ENCODE data around the gene ARHGEF35. TPM values are rescaled to one million over a fixed set of nuclear protein-coding genes. Genes with fewer than 3 reads are reported as not detected.
"Not testable (repeated sequence)": the region's sequence is repeated elsewhere in the genome, so short reads cannot be mapped to it uniquely, and the experiment has no call there.

Gene ARHGEF35
- polyA plus RNA-seq, 1 donor: 1.3 TPM

DNA sequence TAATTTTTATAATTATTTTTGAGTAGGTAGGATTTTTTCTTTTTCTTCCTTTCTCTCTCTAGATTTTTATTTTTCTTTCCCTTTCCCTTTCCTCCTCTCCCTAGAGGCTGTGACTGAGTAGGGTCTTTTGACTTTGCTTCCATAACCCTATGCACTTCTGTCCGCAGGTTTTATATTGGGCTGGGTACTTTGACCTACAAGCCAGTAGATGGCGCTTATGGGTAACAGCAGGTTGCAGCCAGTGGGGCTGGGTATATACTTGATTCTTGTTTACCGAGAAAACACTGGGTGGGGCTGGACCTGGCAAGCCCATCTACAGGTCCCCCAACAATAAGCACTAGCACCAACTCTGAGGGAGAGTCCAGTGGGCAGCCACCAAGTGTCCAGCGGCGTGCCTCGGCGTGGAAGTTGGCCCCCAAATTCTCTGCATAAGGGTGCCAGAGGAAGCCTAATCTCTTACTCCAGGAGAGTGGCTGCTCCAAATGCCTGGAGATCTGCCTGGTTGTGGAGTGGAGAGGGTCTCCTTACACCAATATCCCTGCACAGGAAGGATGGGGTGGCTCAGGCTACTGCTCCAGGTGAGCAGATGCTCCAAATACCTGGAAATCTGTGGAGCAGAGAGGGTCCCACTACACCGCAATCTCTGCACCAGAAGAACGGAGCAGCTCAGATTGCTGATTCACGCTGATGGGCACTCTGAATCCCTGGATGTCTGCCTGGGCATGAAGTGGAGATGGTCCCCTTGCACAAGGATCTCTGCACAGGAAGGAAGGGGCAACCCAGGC is 17.1 kb downstream of the ARHGEF35 start:
- not testable (repeated sequence) for DNase-seq

DNA sequence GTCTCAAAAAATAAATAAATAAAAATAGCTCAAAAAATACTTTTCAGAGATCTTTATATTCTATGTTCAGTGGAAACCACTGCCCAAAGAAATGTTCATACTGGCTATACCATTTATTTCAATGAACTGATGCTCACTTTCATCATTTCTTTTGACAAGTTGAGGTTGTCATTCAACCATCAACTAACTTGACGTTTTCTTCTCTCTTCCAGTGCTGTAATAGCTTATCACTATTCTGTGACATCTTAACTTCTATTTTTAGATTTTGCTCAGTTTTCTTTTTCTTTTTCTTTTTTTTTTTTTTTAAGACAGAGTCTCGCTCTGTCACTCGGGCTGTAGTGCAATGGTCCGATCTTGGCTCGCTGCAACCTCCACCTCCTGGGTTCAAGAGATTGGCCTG is 21.0 kb downstream of the ARHGEF35 start:
- DNase-seq: no peak

DNA sequence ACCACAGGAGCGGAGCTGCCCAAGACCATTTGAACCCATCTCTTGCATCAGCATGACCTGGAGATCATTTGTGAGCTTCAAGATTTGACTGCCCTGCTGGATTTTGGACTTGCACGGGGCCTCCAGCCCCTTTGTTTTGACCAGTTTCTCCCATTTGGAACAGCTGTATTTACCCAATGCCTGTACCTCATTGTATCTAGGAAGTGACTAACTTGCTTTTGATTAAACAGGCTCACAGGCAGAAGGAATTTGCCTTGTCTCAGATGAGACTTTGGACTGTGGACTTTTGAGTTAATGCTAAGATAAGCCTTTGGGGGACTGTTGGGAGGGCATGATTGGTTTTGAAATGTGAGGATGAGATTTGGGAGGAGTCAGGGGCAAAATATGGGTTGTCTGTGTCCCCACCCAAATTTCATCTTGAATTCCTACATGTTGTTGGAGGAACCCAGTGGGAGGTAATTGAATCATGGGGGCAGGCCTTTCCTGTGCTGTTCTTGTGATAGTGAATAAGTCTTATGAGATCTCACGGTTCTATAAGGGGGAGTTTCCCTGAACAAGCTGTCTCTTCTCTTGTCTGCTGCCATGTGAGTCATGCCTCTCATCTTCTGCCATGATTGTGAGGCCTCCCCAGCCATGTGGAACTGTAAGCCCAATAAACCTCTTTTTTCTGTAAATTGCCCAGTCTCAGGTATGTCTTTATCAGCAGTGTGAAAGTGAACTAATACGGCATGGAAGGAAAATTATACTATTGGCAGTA is 23.9 kb downstream of the ARHGEF35 start:
- not testable (repeated sequence) for DNase-seq

DNA sequence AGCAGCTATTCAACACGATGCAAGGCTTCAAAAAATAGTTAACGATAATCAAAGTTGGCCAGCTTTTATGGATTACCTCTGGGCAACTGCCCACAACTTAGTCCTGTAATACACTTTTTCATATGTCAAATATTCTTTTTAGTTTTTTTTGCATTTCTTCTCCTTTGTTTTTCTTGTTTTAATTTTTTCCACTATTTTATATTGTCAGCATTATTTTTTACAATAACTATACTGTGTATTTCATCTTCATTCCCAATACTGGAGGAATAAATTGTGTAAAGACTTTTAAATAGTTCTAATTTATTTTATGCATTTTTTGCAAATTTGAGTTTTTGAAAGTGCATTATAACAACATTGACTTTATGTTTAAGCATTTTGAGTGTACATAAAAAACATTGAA is 30.8 kb downstream of the ARHGEF35 start:
- no peak for DNase-seq

DNA sequence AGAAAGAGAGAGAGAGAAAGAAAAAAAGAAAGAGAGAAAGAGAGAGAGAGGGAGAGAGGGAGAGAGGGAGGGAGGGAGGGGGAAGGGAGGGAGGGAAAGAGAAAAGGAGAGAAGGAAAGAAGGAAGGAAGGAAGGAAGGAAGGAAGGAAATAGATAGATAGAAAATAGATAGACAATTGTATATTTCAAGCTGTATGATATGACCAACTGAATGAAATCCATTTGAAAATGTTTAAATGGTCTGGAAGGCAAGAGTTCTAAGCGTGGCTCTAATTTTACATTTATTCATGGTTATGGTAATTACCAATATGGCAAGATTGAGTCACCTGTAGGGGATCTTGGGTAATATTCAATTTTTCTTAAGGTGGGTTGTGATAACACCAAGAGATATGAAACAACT is 36.8 kb downstream of the ARHGEF35 start:
- no peak for DNase-seq

DNA sequence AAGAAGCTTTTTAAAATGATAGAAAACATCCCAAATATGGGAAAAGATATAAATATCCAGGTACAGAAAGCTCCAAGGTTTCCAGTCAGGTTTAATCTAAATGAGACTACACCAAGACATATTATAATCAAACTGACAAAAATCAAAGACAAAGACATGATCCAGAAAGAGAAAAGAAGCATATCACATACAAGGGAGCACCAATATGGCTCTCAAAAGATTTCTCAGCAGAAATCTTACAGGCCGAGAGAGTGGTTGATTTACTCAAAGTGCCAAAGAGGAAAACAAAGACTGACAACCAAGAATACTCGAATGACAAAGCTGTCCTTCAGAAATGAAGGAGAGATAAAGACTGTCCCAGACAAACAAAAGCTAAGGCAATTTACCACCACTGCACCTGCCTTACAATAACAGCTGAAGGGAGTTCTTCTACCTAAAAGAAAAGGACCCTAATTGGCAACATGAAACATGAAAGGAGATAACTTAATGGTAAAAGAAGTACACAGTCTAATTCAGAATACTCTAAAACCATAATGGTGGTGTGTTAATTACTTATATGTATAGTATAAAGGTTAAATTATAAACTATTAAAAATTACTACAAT is 47.3 kb downstream of the ARHGEF35 start:
- DNase-seq: no peak

DNA sequence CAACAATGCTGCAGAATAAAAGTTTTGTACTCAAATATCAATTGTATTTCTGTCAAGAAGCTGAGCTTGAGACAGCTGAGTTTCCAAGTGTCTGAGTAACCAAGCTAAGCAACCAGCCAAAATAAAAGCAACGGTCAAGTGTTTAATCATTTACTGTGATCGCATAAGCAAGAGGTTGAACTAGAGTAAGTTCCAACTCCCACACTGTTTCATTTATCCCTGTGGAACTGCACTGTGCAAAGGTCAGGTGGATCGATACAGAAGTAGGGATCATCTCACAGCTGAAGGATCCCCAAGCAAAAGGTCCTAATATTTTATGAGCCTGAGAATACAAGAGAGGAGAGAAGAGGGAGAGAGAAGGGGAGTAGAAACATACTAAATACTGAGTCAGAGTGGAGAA is 51.2 kb downstream of the ARHGEF35 start:
- no peak for DNase-seq

DNA sequence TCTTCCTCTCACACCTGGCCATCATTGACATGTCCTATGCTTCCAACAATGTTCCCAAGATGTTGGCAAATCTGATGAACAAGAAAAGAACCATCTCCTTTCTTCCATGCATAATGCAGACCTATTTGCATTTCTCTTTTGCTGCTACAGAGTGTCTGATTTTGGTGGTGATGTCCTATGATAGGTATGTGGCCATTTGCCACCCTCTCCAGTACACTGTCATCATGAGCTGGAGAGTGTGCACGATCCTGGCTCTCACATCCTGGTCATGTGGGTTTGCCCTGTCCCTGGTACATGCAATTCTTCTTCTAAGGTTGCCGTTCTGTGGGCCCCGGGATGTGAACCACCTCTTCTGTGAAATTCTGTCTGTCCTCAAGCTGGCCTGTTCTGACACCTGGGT is 53.4 kb downstream of the ARHGEF35 start:
- no peak for DNase-seq

DNA sequence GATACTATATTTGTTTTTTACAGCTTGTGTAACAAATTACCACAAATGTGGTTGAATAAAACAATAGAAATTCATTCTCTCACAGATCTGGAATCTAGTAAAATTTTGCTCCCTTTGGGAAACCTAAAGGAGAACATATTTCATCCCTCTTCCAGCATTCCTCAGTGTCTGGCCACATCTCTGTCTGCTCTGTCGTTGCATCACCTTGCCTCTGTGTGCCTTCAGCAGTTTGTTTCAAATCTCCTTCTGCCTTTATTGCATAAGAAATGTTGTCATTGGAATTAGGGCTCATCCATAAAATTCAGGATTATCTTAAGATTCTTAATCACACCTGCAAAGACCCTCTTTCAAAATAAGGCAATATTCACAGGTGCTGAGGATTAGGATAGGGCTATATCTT is 58.1 kb downstream of the ARHGEF35 start:
- DNase-seq: no peak

Other genes starting within 250 kb of the ARHGEF35 start
- not detected for gene OR2F1, start 241.0 kb downstream of the ARHGEF35 start, polyA plus RNA-seq (ENCODE audit: insufficient read length)
- not detected for gene OR6B1, start 195.5 kb downstream of the ARHGEF35 start, polyA plus RNA-seq (ENCODE audit: insufficient read length)
- gene OR2A5, start 146.9 kb downstream of the ARHGEF35 start, polyA plus RNA-seq (ENCODE audit: insufficient read length): not detected
- not detected for gene OR2A25, start 126.0 kb downstream of the ARHGEF35 start, polyA plus RNA-seq (ENCODE audit: insufficient read length)
- gene OR2A12, start 109.6 kb downstream of the ARHGEF35 start, polyA plus RNA-seq (ENCODE audit: insufficient read length): not detected
- gene OR2A2, start 86.2 kb downstream of the ARHGEF35 start, polyA plus RNA-seq (ENCODE audit: insufficient read length): not detected
- gene OR2A14, start 72.7 kb downstream of the ARHGEF35 start, polyA plus RNA-seq (ENCODE audit: insufficient read length): not detected
- gene CTAGE4, start 12.4 kb downstream of the ARHGEF35 start, polyA plus RNA-seq (ENCODE audit: insufficient read length): not detected
- 0.53 TPM for gene OR2A42, start 43.8 kb upstream of the ARHGEF35 start, polyA plus RNA-seq (ENCODE audit: insufficient read length)
- 1.1 TPM for gene OR2A7, start 69.0 kb upstream of the ARHGEF35 start, polyA plus RNA-seq (ENCODE audit: insufficient read length)
- 1.4 TPM for gene CTAGE8, start 73.5 kb upstream of the ARHGEF35 start, polyA plus RNA-seq (ENCODE audit: insufficient read length)
- 0.19 TPM for gene OR2A1, start 116.6 kb upstream of the ARHGEF35 start, polyA plus RNA-seq (ENCODE audit: insufficient read length)
- 2.7 TPM for gene ARHGEF5, start 159.6 kb upstream of the ARHGEF35 start, polyA plus RNA-seq (ENCODE audit: insufficient read length)
- not detected for gene NOBOX, start 207.9 kb upstream of the ARHGEF35 start, polyA plus RNA-seq (ENCODE audit: insufficient read length)

Data from hindlimb muscle (tissue), 1 donor.